B cell (primary cell): Measurements from ENCODE around the gene MED31. TPM values are rescaled to one million over a fixed set of nuclear protein-coding genes. Genes with fewer than 3 reads are reported as not detected.

Source experiments
- ATAC-seq: fragments of 200-7000 bp; cut with Tn5 transposase; one replicate; pipeline ENCODE4 v1.10.0; 2021; ENCODE audit warnings: low read depth, mild to moderate bottlenecking, moderate number of reproducible peaks, moderate library complexity
- CTCF ChIA-PET: fragments of 350-600 bp; sonication (Branson Sonifier 250); formaldehyde crosslinking; loops from one replicate; lab custom pipeline; 2021; ENCODE audit warnings: antibody characterized with exemption, inconsistent platforms; lab: Charles Lee
- POLR2A ChIA-PET: fragments of 350-600 bp; sonication (Branson Sonifier 250); formaldehyde crosslinking; loops from one replicate; lab custom pipeline; 2021; ENCODE audit warnings: antibody characterized with exemption; lab: Charles Lee
- DNase-seq: peaks from one replicate; pipeline ENCODE4 v3.0.0; 2013
- H2AFZ ChIP-seq: 2 replicates; pipeline ENCODE4 v1.6.1; 2012; ENCODE audit warnings: mild to moderate bottlenecking, low read depth, low read length; ENCODE audit not compliant: insufficient read depth, poor library complexity, severe bottlenecking
- H3K27ac ChIP-seq, 2 donors: 1 replicate in 1 of 2; 2 replicates in 1 of 2; pipeline ENCODE4 v1.5.1; 2012 to 2013; ENCODE audit warnings: low read length in 2 of 2, mild to moderate bottlenecking in 2 of 2, moderate library complexity in 1 of 2
- H3K27me3 ChIP-seq, 4 experiments: fragments of 200-600 bp in 1 of 4; sonication (generic) in 1 of 4; replicated peaks in 1 of 4; 1 replicate in 2 of 4; 2 replicates in 2 of 4; pipeline versions ENCODE4 v1.6.1 to v1.7.0; 2013 to 2016; ENCODE audit warnings: low read length in 3 of 4, mild to moderate bottlenecking in 2 of 4, mixed read lengths in 1 of 4, moderate library complexity in 1 of 4; ENCODE audit not compliant: insufficient read depth in 4 of 4, control insufficient read depth in 3 of 4; ENCODE audit errors: control extremely low read depth in 1 of 4
- H3K36me3 ChIP-seq, 2 experiments: replicated peaks in 1 of 2; 1 replicate in 1 of 2; 2 replicates in 1 of 2; pipeline versions ENCODE4 v1.6.1 to v1.7.1; 2013; ENCODE audit warnings: low read length in 1 of 2; ENCODE audit not compliant: insufficient read depth in 2 of 2, control insufficient read depth in 1 of 2; ENCODE audit errors: control extremely low read depth in 1 of 2, extremely low read depth in 1 of 2
- H3K4me1 ChIP-seq, 2 donors: fragments of 200-600 bp in 1 of 2; sonication (generic) in 1 of 2; 1 replicate in 1 of 2; 2 replicates in 1 of 2; pipeline versions ENCODE4 v1.5.1 to v1.6.1; 2013 to 2017; ENCODE audit warnings: low read length in 2 of 2; ENCODE audit not compliant: control insufficient read depth in 2 of 2, insufficient read depth in 2 of 2
- H3K4me2 ChIP-seq: replicated peaks from 2 replicates; pipeline ENCODE3; 2012; ENCODE audit warnings: mild to moderate bottlenecking, low read depth, low read length; ENCODE audit not compliant: poor library complexity, severe bottlenecking
- H3K4me3 ChIP-seq, 5 experiments: fragments of 200-600 bp in 1 of 5; sonication (generic) in 1 of 5; 1 replicate in 3 of 5; 2 replicates in 2 of 5; pipeline versions ENCODE4 v1.5.1 to v1.7.0; 2011 to 2016; ENCODE audit warnings: low read length in 4 of 5, mild to moderate bottlenecking in 4 of 5, low read depth in 2 of 5, control low read depth in 1 of 5, moderate library complexity in 1 of 5; ENCODE audit not compliant: insufficient read depth in 1 of 5; ENCODE audit errors: control extremely low read depth in 1 of 5, extremely low read depth in 1 of 5
- H3K79me2 ChIP-seq: fragments of 200-600 bp; sonication (generic); one replicate; pipeline ENCODE4 v1.6.0; 2016; ENCODE audit warnings: low read length; ENCODE audit not compliant: control insufficient read depth, insufficient read depth
- H3K9ac ChIP-seq: fragments of 200-600 bp; sonication (generic); 2 replicates; pipeline ENCODE4 v1.6.1; 2017; ENCODE audit warnings: mild to moderate bottlenecking, low read length, moderate library complexity
- H3K9me3 ChIP-seq, 3 donors: one replicate each; pipeline versions ENCODE4 v1.6.1 to v1.7.1; 2013; ENCODE audit warnings: low read length in 2 of 3; ENCODE audit not compliant: control insufficient read depth in 2 of 3, insufficient read depth in 1 of 3; ENCODE audit errors: control extremely low read depth in 1 of 3
- H4K20me1 ChIP-seq: 2 replicates; pipeline ENCODE4 v1.6.0; 2012; ENCODE audit warnings: mild to moderate bottlenecking, low read length; ENCODE audit not compliant: insufficient read depth, control insufficient read depth, poor library complexity, severe bottlenecking
- H3K27ac Mint-ChIP-seq: one replicate; pipeline ENCODE4 v1.8.0; 2021; ENCODE audit warnings: mixed read lengths
- H3K27me3 Mint-ChIP-seq: one replicate; pipeline ENCODE4 v1.8.0; 2021; ENCODE audit warnings: mixed read lengths
- H3K4me1 Mint-ChIP-seq: one replicate; pipeline ENCODE4 v1.8.0; 2021; ENCODE audit warnings: mixed read lengths
- H3K4me3 Mint-ChIP-seq: one replicate; pipeline ENCODE4 v1.8.0; 2021; ENCODE audit warnings: mixed read lengths
- H3K9me3 Mint-ChIP-seq: one replicate; pipeline ENCODE4 v1.8.0; 2022; ENCODE audit warnings: mixed read lengths; ENCODE audit not compliant: insufficient read depth
- EZH2 ChIP-seq: IDR thresholded peaks from 2 replicates; pipeline ENCODE4 v1.6.1; 2012; ENCODE audit warnings: borderline replicate concordance, low read depth, mild to moderate bottlenecking, moderate library complexity, low read length; ENCODE audit not compliant: insufficient read depth, poor library complexity, severe bottlenecking
- WGBS: methylation state at CpG from one replicate; pipeline ENCODE4 v1.1.5; 2013; ENCODE audit warnings: missing lambda C conversion rate; ENCODE audit not compliant: insufficient coverage; 5-methylcytosine and 5-hydroxymethylcytosine counted together
- intact Hi-C: fragments of 100-400 bp; cut with micrococcal nuclease; formaldehyde crosslinking; loops from one replicate; pipeline ENCODE4 v1.10.0; 2022
- polyA plus RNA-seq: library from polyadenylated mRNA; depleted of rRNA; stranded (reverse); fragments of >200 nt; gene quantifications from 2 replicates; pipeline ENCODE4 v1.2.3, GENCODE V29; 2012
- total RNA-seq, 2 donors: library from RNA; stranded (reverse); fragments of 120-200 nt in 1 of 2; gene quantifications; 1 replicate in 1 of 2; 2 replicates in 1 of 2; pipeline versions ENCODE4 v1.2.3 to v1.2.4, GENCODE V29; 2013 to 2022
- TF ChIP-seq, protein P1 (sequence below): fragments of 200-600 bp; IDR thresholded peaks from one replicate; pipeline ENCODE4 v1.8.0; 2022; ENCODE audit warnings: antibody characterized with exemption, mild to moderate bottlenecking

Gene MED31
- total and polyA plus RNA-seq, 2 donors (not counting 1 experiment from before 2014, with no cell fraction given), result 9.2 to 25.5 TPM

DNA sequence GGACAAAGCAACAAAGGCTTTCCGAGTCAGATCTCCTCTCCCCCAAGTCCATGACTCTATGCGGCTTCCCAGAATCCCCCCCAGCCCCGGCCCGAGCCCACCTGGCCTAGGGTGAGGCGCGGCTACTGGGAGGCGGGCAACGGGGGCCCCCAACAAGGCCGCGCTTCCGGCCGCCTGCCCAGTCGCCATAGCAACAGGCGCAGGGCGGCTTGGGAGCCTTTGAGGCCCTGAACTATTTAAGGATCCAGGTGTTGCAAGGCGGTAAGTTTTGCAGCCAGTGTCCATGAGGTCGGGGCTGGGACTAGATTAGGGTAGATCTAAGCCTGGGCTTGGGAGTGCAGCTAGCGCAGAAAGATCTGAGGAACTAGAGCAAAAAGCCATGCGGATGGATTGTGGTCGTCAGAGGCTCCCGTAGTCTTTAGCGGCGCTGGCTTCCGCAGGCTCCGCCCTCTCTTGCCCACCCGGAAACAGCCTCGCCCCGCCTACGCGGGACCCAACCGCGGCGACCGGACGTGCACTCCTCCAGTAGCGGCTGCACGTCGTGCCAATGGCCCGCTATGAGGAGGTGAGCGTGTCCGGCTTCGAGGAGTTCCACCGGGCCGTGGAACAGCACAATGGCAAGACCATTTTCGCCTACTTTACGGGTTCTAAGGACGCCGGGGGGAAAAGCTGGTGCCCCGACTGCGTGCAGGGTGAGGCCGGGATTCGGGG, 10.7 kb downstream of the MED31 start, which contains the start of the genes KIAA0753 and TXNDC17:
Gene KIAA0753 (minus strand): TSS at position 176 of the 711 bp plus-strand sequence. CDS start 5,608 bp downstream, outside the sequence.
Gene TXNDC17 (plus strand): TSS at position 525 of the 711 bp plus-strand sequence. CDS start 23 bp downstream, at position 548.
- Mint-ChIP-seq H3K27ac (peak within 1 kb of the TSS; percentile 99), H3K9me3 (no peaks in the 10 kb centered on the region), H3K4me1 (peaks cover 37% of the 10 kb centered on the region), H3K4me3 (peak within 1 kb of the TSS; percentile 98), H3K27me3 (no peaks in the 10 kb centered on the region)
- Histone ChIP-seq H3K36me3 (peaks cover 1 to 28% of the 10 kb centered on the region in 2 experiments), H3K27ac (peak within 1 kb of the TSS; percentile 64 to 89), H3K9ac (peak within 1 kb of the TSS; percentile 90), H2AFZ (peak within 1 kb of the TSS; percentile 99), H3K79me2 (peaks cover 54% of the 10 kb centered on the region), H4K20me1 (peaks cover 12% of the 10 kb centered on the region), H3K4me3 (peak within 1 kb of the TSS; percentile 83 to 94 (median 89)), H3K4me2 (peak within 1 kb of the TSS; percentile 87), H3K4me1 (peaks cover 22 to 30% of the 10 kb centered on the region in 2 donors), H3K27me3 (no peaks in the 10 kb centered on the region), H3K9me3 (no peaks in the 10 kb centered on the region)
- WGBS, result under 1% methylated on average over 52 of the region's 52 CpGs
- CTCF ChIA-PET, result no interaction called here
- intact Hi-C loops, result loop anchor here (1.0 to 2.0 kb wide), 3 partner anchors 11 to 196 kb away; partner anchors contain the start of genes C17orf100, MED31 and PIMREG
- DNase-seq, result peak; percentile 95
- peak; percentile 95 for ATAC-seq
- POLR2A ChIA-PET, result interaction anchor here (0.6 to 1.5 kb wide), 5 partner anchors 10 to 1452 kb away, joined by 3 to 5 read pairs (median 3); partner anchors contain the start of genes C17orf100 and MED31
- TF ChIP-seq, protein P1, sequence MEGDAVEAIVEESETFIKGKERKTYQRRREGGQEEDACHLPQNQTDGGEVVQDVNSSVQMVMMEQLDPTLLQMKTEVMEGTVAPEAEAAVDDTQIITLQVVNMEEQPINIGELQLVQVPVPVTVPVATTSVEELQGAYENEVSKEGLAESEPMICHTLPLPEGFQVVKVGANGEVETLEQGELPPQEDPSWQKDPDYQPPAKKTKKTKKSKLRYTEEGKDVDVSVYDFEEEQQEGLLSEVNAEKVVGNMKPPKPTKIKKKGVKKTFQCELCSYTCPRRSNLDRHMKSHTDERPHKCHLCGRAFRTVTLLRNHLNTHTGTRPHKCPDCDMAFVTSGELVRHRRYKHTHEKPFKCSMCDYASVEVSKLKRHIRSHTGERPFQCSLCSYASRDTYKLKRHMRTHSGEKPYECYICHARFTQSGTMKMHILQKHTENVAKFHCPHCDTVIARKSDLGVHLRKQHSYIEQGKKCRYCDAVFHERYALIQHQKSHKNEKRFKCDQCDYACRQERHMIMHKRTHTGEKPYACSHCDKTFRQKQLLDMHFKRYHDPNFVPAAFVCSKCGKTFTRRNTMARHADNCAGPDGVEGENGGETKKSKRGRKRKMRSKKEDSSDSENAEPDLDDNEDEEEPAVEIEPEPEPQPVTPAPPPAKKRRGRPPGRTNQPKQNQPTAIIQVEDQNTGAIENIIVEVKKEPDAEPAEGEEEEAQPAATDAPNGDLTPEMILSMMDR, result no peak
- TF ChIP-seq EZH2, result no peak
